Immature natural killer cell (primary cell): ENCODE measurements around the gene WDR18. TPM values are rescaled to one million over a fixed set of nuclear protein-coding genes. Genes with fewer than 3 reads are reported as not detected.
"Not testable (repeated sequence)": the region's sequence is repeated elsewhere in the genome, so short reads cannot be mapped to it uniquely, and the experiment has no call there.

ENCODE experiments used
- DNase-seq, 3 donors: peaks; one replicate each; pipeline ENCODE4 v3.0.0; 2022; ENCODE audit warnings: mixed read lengths in 1 of 3
- H3K27ac Mint-ChIP-seq, 6 donors: one replicate each; pipeline ENCODE4 v1.8.0; 2020; ENCODE audit warnings: mixed read lengths in 6 of 6, mild to moderate bottlenecking in 5 of 6, inconsistent platforms in 4 of 6, moderate library complexity in 3 of 6
- H3K27me3 Mint-ChIP-seq, 3 donors: one replicate each; pipeline ENCODE4 v1.8.0; 2020 to 2021; ENCODE audit warnings: low read depth in 3 of 3, mild to moderate bottlenecking in 3 of 3, mixed read lengths in 3 of 3, moderate library complexity in 3 of 3, inconsistent platforms in 1 of 3
- H3K36me3 Mint-ChIP-seq, 3 donors: one replicate each; pipeline ENCODE4 v1.8.0; 2020; ENCODE audit warnings: mixed read lengths in 3 of 3, inconsistent platforms in 2 of 3, mild to moderate bottlenecking in 2 of 3
- H3K4me1 Mint-ChIP-seq, 2 donors: one replicate each; pipeline ENCODE4 v1.8.0; 2020; ENCODE audit warnings: inconsistent platforms in 2 of 2, mild to moderate bottlenecking in 2 of 2, mixed read lengths in 2 of 2, moderate library complexity in 1 of 2
- H3K4me3 Mint-ChIP-seq, 5 donors: one replicate each; pipeline ENCODE4 v1.8.0; 2020; ENCODE audit warnings: mild to moderate bottlenecking in 5 of 5, mixed read lengths in 5 of 5, inconsistent platforms in 3 of 5, moderate library complexity in 3 of 5
- H3K9me3 Mint-ChIP-seq, 6 donors: one replicate each; pipeline ENCODE4 v1.8.0; 2020; ENCODE audit warnings: mild to moderate bottlenecking in 6 of 6, mixed read lengths in 6 of 6, inconsistent platforms in 4 of 6, moderate library complexity in 3 of 6
- polyA plus RNA-seq, 3 donors: library from polyadenylated mRNA; unstranded; fragments of 300-500 nt; fragmentation: Illumina TruSeq; gene quantifications; one replicate each; pipeline ENCODE4 v1.2.3, GENCODE V29; 2021

The WDR18 gene
- polyA plus RNA-seq, 3 donors from 2014 or later, result 60.5 to 116 (median 70.9) TPM

- Mint-ChIP-seq H3K27ac (peak overlapping the region in 1 of 6 donors; percentile 55), H3K27me3 (peaks cover 0 to 1% (median 0%) of the 10 kb centered on the region in 3 donors), H3K36me3 (no peaks in the 10 kb centered on the region), H3K4me3 (no peak overlapping the region), H3K9me3 (no peaks in the 10 kb centered on the region), H3K4me1 (peaks cover 10 to 12% of the 10 kb centered on the region in 2 donors)
- DNase-seq, result no peak
Observed at GRCh38 chr19:954672-955494, 29.3 kb upstream of the WDR18 start.

GRCh38 chr19:955803-956765, 28.1 kb upstream of the WDR18 start:
- Mint-ChIP-seq H3K36me3 (no peaks in the 10 kb centered on the region), H3K9me3 (no peaks in the 10 kb centered on the region), H3K27me3 (peaks cover 0 to 1% (median 0%) of the 10 kb centered on the region in 3 donors), H3K27ac (no peak overlapping the region), H3K4me1 (peaks cover 10 to 12% of the 10 kb centered on the region in 2 donors), H3K4me3 (no peak overlapping the region)
- DNase-seq, result no peak

GRCh38 chr19:956766-957440, 27.2 kb upstream of the WDR18 start:
- H3K27ac Mint-ChIP-seq, result no peak overlapping the region
- no peaks in the 10 kb centered on the region for H3K36me3 Mint-ChIP-seq
- no peak for DNase-seq
- no peak overlapping the region for H3K4me3 Mint-ChIP-seq
- peaks cover 10% of the 10 kb centered on the region in 2 donors for H3K4me1 Mint-ChIP-seq
- no peaks in the 10 kb centered on the region for H3K9me3 Mint-ChIP-seq
- H3K27me3 Mint-ChIP-seq, result peaks cover 0 to 1% (median 0%) of the 10 kb centered on the region in 3 donors

- H3K4me3 Mint-ChIP-seq, DNase-seq, H3K27me3 Mint-ChIP-seq, H3K4me1 Mint-ChIP-seq, H3K36me3 Mint-ChIP-seq, H3K27ac Mint-ChIP-seq, H3K9me3 Mint-ChIP-seq: not testable (repeated sequence)
Observed at GRCh38 chr19:957578-957977, 26.6 kb upstream of the WDR18 start.

GRCh38 chr19:958967-959855, 24.9 kb upstream of the WDR18 start:
- no peak for DNase-seq
- no peaks in the 10 kb centered on the region for H3K36me3 Mint-ChIP-seq
- no peak overlapping the region for H3K4me3 Mint-ChIP-seq
- H3K9me3 Mint-ChIP-seq, result no peaks in the 10 kb centered on the region
- H3K4me1 Mint-ChIP-seq, result no peaks in the 10 kb centered on the region
- no peak overlapping the region for H3K27ac Mint-ChIP-seq
- H3K27me3 Mint-ChIP-seq, result peaks cover 0 to 1% (median 0%) of the 10 kb centered on the region in 3 donors

- no peak overlapping the region for H3K27ac Mint-ChIP-seq
- H3K36me3 Mint-ChIP-seq, result peaks cover 1% of the 10 kb centered on the region in 3 donors
Observed at GRCh38 chr19:960020-960419, 24.1 kb upstream of the WDR18 start.

GRCh38 chr19:960601-960938, 23.6 kb upstream of the WDR18 start:
- Mint-ChIP-seq H3K27ac (no peak overlapping the region), H3K27me3 (no peaks in the 10 kb centered on the region), H3K4me3 (no peak overlapping the region), H3K36me3 (peaks cover 4 to 5% (median 4%) of the 10 kb centered on the region in 3 donors), H3K4me1 (peaks cover 0 to 2% of the 10 kb centered on the region in 2 donors), H3K9me3 (no peaks in the 10 kb centered on the region)
- no peak for DNase-seq

More at GRCh38 chr19:960020-960419, 24.1 kb upstream of the WDR18 start:
- Mint-ChIP-seq H3K9me3 (no peaks in the 10 kb centered on the region), H3K4me1 (no peaks in the 10 kb centered on the region), H3K27me3 (no peaks in the 10 kb centered on the region), H3K4me3 (no peak overlapping the region)
- DNase-seq, result no peak

GRCh38 chr19:961866-962620, 22.1 kb upstream of the WDR18 start:
- peaks cover 0 to 2% (median 0%) of the 10 kb centered on the region in 6 donors for H3K9me3 Mint-ChIP-seq
- peaks cover 0 to 2% of the 10 kb centered on the region in 2 donors for H3K4me1 Mint-ChIP-seq
- no peaks in the 10 kb centered on the region for H3K27me3 Mint-ChIP-seq
- H3K27ac Mint-ChIP-seq, result no peak overlapping the region
- peaks cover 4 to 8% (median 7%) of the 10 kb centered on the region in 3 donors for H3K36me3 Mint-ChIP-seq
- no peak for DNase-seq
- no peak overlapping the region for H3K4me3 Mint-ChIP-seq

GRCh38 chr19:962683-963400, 21.3 kb upstream of the WDR18 start:
- Mint-ChIP-seq H3K36me3 (peaks cover 4 to 13% (median 7%) of the 10 kb centered on the region in 3 donors), H3K4me1 (peaks cover 0 to 2% of the 10 kb centered on the region in 2 donors), H3K9me3 (peaks cover 0 to 2% (median 0%) of the 10 kb centered on the region in 6 donors), H3K27ac (no peak overlapping the region), H3K4me3 (no peak overlapping the region), H3K27me3 (peaks cover 0 to 3% (median 0%) of the 10 kb centered on the region in 3 donors)
- no peak for DNase-seq

- DNase-seq, result no peak
- Mint-ChIP-seq H3K4me3 (no peak overlapping the region), H3K27me3 (peaks cover 0 to 3% (median 0%) of the 10 kb centered on the region in 3 donors), H3K9me3 (peaks cover 0 to 2% (median 0%) of the 10 kb centered on the region in 6 donors), H3K4me1 (peaks cover 0 to 2% of the 10 kb centered on the region in 2 donors), H3K27ac (no peak overlapping the region), H3K36me3 (peaks cover 7 to 13% (median 7%) of the 10 kb centered on the region in 3 donors)
Observed at GRCh38 chr19:963486-963951, 20.6 kb upstream of the WDR18 start.

- peaks cover 7 to 13% (median 8%) of the 10 kb centered on the region in 3 donors for H3K36me3 Mint-ChIP-seq
- H3K4me1 Mint-ChIP-seq, result peaks cover 0 to 2% of the 10 kb centered on the region in 2 donors
- peaks cover 0 to 3% (median 0%) of the 10 kb centered on the region in 3 donors for H3K27me3 Mint-ChIP-seq
- no peak overlapping the region for H3K4me3 Mint-ChIP-seq
- H3K27ac Mint-ChIP-seq, result no peak overlapping the region
- no peak for DNase-seq
- H3K9me3 Mint-ChIP-seq, result peaks cover 0 to 2% (median 0%) of the 10 kb centered on the region in 6 donors
Observed at GRCh38 chr19:964116-964520, 20.0 kb upstream of the WDR18 start.
